ENCODE measurements around the gene TAF11.
"Not testable (repeated sequence)": the region's sequence is repeated elsewhere in the genome, so short reads cannot be mapped to it uniquely, and the experiment has no call there.

TAF11 gene, protein sequence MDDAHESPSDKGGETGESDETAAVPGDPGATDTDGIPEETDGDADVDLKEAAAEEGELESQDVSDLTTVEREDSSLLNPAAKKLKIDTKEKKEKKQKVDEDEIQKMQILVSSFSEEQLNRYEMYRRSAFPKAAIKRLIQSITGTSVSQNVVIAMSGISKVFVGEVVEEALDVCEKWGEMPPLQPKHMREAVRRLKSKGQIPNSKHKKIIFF

DNA sequence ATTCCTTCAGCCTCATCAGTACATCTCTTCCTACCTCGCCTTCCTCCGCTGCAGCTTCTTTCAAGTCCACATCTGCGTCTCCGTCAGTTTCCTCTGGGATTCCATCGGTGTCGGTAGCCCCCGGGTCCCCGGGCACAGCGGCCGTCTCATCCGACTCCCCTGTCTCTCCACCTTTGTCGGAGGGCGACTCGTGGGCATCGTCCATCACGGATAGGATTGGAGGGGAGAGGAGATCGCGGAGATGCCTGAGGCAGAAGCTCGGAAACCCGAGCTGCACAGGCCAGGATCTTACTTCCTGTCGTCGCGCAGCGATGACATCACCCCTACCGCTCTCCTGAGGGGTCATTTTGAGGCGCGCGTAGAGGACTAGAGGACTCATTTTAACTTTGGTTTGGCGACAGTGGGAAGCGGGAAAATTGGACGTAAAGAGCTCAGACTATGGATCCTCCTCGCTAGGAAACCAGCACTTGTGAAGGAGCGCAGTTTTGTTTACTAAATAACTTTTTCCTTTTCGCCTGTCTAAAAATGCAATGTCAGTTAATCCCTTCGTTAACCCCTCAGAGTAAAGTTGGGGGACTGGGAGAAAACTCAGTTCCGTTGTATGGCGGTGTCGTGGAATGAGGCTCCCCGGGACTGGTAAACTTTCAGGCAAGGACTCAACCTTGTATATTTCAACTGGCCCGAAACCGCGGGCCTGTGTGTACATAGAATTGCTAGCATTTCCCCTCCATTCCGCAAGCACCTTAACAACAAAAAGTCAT is at the start of gene TAF11:
TSS of gene TAF11 (minus strand) at position 290 of the 761 bp plus-strand sequence. CDS start at position 205, 85 bp downstream.
- DNase-seq, result peak; percentile 87

DNA sequence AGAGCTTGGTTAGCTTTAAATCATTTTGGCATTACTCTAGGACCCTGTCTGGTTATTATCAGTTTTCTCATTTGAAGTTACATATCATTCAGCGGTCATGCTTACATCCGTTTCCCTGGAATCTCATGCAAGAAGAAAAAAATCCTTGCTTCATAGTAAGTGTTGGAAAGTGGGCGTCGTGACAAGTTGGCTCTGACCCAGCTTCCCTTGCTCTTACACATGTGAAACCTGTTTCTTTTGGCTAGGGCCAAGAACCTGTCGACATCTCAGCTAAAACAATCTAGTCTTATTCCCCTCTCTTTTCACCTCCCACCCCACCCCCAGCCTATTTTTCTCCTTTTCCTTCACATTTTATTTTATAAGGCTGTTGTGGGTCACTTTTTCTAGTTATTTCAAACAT is 46.7 kb upstream of the TAF11 start:
- DNase-seq, result no peak

DNA sequence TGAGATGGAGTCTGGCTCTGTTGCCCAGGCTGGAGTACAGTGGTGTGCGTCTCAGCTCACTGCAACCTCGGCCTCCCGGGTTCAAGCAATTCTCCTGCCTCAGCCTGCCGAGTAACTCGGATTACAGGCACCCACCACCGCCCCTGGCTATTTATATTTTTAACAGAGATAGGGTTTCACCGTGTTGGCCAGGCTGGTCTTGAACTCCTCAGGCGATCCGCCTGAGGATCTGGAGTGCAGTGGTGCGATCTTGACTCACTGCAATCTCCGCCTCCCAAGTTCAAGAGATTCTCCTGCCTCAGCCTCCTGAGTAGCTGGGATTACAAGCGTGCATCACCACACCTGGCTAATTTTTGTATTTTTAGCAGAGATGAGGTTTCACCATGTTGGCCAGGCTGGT is 44.4 kb upstream of the TAF11 start:
- not testable (repeated sequence) for DNase-seq

DNA sequence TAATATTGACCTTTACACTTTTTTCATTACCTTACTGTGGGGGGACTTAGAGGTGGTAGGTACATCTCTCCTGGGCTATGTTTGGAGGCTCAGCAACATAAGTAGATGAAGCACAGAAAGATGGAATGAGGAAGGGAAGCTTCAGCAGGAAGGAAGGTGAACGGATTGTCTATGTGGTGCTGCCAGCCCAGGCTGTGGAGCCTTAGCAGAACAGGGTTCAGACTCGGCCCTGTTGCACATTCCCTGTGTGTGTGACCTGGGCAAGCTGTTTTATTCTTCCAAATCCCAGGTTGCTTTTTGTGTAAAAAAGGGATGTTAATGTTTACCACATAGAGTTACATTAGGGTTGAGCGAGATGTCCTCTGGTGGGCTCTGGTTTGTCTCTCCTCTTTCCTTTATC is 42.4 kb upstream of the TAF11 start:
- DNase-seq, result no peak

DNA sequence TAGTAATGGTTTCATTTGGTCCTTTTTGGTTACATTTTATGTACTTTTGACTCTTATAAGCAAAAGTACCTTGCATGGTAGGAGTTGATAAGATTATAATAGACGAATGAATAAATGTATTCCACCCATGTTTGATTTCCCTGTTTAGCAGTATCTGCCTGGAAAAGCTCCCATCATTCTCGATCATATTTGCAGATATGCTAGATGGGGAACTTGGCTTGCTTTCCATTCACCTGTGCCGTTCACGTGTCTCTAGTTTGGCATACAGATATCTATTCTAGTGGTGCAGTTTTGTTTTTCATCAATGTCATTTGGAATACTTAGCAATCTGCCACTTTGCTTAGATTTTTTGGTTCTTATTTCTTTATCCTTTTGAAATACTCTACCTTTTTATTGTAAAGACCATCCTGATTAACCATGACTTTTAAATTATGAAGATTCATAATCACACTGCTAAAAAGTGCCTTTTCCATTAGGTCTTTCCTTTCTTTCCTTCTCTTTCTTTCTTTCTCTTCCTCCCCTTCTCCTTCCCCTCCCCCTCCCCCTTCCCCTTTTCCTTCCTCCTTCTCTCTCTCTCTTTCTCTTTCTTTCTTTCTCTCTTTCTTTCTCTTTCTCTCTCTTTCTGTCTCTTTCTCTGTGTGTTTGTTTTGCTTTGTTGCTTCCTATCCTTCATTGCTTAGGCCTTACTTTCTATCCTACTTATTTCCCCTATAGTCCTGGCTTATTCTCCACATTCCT is 41.6 kb upstream of the TAF11 start:
- no peak for DNase-seq

DNA sequence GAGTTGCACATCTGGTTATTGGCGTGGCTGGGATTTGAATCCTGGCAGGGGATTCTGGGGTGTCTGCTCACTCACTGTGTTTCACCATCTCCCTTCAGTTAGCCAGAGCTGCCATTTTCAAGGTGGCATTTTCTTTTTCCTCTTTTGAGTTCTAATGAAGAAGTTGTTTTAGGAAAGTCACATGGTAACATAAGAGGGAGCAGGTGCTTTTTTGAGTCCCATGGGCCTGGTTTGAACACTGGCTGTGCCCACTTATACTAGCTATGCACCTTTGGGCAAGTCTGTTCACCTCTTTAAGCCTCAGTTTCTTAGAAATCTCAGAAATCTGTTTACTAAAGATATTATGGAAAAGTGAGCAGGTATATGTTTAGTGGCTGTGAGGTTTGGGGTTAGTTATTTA is 40.9 kb upstream of the TAF11 start:
- no peak for DNase-seq

DNA sequence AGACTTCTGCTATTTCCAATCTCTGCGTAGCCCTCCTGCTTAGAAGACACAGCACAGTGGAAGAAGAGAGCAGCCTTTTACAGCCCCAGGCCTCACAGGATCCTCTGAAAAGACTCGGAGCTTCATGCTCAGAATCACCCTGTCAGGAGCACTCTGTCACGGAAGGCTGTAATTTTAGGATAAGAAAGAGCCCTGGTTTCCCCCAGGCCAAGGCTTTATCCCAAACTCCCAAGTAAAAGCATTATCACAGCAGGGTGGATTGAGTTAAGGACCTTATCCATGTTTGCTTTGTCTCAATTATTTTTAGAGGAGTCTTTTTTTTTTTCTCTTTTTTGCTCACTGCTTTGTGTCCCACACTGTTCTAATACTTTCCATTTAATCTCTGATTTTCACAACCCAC is 40.4 kb upstream of the TAF11 start:
- DNase-seq, result peak; percentile 73

DNA sequence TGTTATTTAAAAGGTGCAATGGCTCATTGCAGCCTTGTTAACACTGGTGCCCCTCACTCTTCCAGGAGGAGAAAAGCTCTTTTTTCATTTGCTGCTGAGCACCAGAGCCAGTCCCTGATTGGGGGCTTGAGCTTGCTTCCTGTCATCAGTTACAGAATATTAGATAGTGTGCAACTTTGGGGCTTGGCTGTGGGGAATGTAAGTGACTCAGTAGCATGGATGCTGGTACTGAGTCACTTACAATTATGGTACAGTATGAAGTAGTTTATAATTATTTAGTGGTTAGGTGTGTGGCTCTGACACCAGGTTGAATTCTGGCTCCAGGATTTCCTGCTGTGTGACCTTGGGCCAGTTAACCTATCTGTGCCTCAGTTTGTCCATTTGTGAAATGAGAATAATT is 38.8 kb upstream of the TAF11 start:
- DNase-seq, result no peak

DNA sequence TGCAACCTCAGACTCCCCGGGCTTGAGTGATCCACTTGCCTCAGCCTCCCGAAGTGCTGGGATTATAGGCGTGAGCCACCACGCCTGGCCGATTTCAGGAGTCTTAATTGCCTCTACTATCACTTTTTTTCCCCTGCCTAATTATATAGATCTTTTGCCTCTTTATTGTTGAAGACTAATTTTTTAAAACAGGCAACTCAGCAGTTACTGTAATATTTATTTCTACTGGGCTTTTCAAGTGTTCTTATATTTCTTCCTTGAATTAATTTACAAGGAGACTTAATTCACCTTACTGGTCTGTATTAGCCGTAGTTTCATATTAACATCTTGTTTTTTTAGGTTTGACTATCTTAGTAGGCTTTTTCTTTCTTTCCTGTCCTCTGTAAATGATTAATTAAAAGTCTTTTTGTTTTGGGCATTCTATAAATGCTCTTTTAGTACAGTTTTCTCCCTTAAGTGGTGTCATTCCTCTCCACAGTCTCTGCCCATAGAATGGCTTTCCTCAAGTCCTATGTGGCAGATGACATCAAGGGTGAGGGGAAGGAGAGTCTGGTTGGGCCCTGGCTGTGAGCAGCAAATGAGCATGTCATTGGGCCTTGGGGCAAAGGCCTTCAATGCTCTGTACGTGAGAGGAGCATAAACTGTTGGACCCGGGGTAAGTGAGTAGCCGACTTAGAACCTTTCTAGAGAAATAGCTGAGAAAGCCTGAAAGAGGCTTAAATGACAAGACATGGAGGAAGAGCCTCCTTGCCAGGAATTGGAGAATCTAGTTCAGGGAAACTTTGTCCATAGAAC is 37.2 kb upstream of the TAF11 start:
- no peak for DNase-seq

DNA sequence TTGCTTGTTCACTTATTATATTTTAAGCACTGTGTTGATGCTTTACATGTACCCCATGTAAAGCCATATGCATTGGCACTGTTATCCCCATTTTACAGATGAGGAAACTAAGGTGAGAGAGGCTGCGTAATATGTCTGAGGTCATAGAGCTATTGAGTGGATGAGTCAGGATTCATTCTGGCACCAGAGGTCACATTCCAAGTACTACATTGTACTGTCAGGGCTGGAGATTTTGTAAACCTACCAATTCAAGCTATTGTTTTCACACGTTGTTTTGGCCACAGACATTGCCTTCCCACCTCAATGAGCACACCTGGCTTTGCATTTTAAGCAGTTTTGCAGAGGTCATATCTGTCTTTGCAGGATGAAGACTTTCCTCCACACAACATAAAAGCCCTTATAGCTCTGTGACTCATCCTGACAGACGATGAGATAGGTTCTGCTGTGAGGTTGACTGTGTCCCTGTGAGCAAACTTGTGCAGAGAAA is 34.4 kb upstream of the TAF11 start:
- no peak for DNase-seq

DNA sequence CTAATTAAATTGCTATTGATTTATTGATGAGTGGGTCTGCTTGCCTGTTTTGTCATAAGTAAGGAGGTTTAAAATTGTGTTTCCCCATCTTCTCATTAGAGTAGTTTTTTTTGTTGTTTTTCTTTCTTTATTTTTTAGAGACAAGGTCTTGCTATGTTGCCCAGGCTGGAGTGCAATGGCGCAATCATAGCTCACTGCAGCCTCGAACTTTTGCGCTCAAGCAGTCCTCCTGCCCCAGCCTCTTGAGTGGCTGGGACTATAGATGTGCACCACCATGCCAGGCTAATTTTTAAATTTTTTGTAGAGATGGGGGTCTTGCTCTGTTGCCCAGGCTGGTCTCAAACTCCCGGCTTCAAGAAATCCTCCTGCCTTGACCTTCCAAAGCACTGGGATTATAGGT is 32.3 kb upstream of the TAF11 start:
- DNase-seq, result no peak

DNA sequence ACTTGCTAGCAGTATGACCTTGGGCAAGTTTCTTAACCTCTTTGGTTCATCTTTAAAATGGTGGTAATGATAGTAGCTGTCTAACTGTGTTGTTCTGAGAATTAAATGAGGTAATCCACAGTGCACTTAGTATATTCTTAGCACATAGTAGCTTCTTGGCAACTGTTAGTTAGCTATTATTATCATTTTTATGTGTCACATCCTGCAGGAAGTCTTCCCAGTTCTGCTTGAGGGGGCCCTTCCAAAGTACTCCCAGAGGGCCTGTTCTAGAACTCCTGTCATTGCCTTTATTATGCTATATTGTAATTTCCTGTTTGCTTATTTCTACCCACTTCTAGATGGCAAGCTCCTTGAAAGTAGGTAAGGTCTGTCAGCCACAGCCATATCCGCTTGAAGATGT is 31.8 kb upstream of the TAF11 start:
- no peak for DNase-seq

DNA sequence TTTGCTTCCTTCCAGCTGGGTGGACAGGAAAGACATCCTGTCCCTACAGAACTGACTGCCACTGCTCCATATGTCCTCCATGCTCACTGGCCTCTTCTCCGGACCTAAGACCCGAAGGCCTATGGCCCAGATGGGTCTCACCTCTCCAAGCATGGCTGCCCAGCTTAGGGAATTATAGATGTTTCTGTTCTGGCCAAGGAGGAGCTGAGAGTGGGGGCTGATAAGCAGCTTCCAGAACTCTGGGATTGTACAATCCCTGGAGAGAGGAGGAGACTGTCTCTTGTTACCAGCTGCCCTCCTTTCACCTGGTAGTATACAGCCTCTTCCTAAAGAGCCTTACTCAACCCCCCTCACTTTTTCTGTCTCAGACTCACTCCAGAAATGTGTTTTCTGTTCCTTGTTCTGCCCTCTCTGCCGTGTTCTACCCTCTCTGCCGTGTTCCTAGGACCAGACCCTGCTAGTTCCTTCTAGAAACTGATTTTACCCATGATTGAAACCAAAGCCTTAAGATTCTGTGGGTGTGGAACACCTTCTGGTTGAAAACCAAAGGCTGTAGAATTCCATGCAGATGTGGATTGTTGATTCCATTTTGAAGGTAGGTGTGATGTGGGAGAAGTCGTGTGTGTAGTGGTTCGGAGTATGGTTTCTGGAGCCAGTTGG is 29.9 kb upstream of the TAF11 start:
- DNase-seq, result no peak

DNA sequence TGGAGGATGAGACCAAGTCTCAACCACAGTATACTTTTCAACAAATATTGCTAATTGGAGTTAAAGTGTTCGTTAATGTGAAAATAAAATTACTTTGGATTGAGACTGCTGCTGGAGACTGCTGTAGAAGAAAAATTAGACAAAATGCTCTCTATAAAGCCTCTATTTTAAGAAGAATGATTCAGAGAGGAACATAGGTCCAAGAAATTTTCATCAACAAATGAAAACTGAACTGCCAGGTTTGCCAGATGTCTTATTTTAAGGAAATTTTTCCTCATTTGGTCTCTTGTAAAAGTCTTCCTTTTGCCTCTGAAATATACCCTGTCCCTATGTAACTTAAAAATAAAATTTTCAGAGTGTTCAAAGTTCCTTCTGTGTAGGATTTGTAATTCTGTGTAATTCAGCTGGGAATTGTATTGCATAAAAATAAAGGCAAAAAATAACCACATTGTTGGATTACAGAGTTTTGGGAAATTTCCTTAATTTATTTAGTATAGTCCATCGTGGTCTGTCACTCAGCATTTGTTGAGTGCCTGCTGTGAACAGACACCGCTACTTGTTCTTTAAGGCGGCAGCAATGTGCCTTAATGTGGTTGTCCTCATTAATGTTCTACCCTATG is 28.6 kb upstream of the TAF11 start:
- no peak for DNase-seq

DNA sequence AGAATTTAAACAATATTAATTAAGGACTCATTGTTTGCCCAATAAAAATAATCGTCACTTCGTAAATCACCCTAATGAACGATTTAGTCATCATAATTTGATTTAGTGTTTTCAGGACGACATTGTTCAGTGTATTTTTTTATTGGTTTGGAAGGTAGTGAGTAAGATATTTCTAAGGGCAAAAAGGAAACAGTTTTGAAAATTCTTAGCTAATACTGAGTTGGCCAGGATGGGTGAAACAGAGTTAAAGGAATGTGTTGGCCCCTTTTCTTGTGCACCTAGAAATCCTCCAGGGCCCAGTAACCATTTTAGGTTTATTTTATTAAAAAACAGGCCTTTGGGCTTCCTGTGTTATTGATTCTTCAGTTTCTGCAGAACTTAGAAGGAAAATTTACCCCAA is 26.5 kb upstream of the TAF11 start:
- no peak for DNase-seq

DNA sequence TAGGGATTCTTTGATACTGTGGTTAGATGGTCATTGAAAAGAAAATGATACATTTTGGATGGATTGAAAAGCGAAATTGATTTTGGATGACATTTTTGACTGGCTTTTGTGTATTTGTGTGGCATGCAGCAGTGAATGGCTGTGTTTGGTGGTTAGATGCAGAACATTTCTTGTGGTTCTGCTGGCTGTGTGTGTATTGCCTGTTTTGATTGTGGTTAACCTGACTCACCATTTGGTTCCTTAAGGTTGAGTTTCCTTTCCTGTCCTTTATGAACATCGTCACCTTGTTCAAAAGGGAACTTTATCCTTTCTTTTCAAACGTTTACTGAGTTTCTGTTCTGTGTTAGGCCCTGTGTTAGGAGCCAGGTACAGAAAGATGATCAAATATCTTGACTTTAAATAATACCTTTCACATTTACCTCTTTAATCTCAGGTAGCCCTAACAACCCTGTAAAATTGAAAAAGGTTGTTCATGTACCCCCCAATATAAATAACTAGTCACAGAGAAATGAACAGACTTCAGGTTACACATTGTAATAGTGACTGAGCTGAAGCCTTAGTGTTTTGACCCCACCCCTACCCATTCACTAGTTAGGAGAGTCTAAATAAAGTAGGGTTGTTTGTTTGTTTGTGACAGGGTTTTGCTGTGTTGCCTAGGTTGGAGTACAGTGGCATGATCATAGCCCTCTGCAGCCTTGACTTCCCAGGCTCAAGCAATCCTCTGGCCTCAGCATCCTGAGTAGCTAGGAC is 25.0 kb upstream of the TAF11 start:
- DNase-seq, result no peak

DNA sequence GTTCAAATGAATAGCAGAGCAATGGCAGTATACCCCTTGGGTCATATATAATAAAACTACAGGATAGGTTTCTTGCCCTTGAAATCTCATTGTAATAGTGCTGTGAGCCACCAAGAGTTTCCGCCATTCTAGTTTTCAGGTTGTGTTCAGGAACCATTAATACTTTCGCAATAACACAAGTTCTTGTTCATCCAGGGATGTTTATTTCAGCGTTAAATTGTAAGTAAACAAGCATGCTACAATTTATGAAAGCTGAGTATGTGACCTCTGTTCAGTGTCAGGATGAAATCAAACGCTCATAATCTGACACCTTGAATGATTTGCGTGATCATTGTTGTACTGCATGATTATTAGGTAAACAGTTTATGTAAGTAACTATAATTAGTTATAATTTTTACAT is 24.0 kb upstream of the TAF11 start:
- DNase-seq, result no peak

DNA sequence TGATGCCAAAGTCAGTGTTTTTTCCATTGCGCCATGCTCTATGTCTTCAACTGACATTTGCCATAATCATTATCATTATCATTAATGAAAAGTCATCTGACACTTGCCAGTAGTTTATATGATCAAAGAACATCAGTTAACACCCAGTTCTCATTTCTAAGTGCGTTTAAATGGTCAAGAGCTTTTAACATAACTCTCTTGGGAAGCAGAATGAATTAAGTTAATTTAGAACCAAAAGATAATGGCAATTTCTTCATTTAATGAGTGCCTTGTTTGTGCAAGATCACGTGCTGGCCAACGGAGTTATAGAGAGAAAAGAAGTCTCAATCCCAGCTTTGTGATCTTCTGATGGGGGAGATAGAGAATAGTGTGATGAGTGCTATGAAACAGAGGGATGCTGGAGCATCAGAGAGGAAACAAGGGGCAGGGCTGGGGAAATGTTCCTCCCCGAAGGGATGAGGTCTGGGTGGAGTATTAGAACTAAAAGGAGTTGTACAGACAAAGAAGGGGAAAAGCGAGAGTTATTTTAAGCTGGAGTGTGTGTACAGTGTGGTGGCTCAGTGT is 21.6 kb upstream of the TAF11 start:
- no peak for DNase-seq

DNA sequence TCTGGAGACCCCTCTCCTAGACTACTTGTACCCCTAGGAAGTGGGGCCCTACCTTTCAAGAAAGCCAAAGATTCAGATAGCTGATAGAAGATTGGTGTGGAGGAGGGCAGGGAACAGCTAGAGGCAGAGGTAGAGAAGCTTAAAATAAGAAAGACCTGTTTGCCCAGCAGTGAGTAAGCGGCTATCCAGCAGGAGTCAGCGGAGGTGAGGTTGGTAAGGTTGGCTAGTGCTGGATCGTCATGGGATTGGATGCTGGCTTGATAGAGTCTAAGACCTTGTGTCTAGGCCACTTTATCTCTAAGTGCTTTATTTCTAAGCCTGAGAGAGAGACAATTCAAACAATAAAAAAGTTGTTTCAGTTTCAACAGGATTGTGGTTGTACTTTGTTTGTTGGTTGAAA is 20.4 kb upstream of the TAF11 start:
- no peak for DNase-seq

DNA sequence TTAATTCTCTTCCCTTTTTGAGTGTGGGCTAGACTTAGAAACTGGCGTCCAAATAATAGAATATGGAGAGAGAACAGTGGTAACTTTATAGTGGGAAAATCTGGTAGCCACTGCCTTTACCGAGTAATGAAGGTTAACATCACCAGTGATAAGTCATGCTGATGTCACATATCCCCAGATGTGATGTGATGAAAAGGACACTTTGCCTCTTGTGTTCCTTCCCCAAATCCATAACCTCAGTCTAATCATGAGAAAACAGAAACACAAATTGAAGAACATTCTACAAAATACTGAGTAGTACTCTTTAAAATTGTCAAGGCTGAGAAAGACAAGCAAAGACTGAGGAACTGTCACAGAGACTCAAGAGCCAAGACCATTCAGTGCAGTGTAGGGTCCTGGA is 19.0 kb upstream of the TAF11 start:
- DNase-seq, result no peak
